HCT116 (cell line): ENCODE data around the gene MT1G. TPM values are rescaled to one million over a fixed set of nuclear protein-coding genes. Genes with fewer than 3 reads are reported as not detected.
"Not testable (repeated sequence)": the region's sequence is repeated elsewhere in the genome, so short reads cannot be mapped to it uniquely, and the experiment has no call there.

Experiments
- ATAC-seq: fragments of 200-7000 bp; cut with Tn5 transposase; 2 replicates; pipeline ENCODE4 v1.9.1; 2020; ENCODE audit warnings: mild to moderate bottlenecking, moderate library complexity
- Bru-seq: library from RNA; stranded (reverse); fragments of 400-500 nt; gene quantifications from one replicate; lab custom pipeline; 2021; lab: Mats Ljungman, UMichigan
- BruChase-seq, 2 experiments: library from RNA; stranded (reverse); fragments of 400-500 nt; gene quantifications; one replicate each; lab custom pipeline; 2021; lab: Mats Ljungman, UMichigan
- BruUV-seq: library from RNA; stranded (reverse); fragments of 400-500 nt; replicated peaks from 2 replicates; lab custom pipeline; 2021; lab: Mats Ljungman, UMichigan
- CTCF ChIA-PET: fragments of 300-600 bp; sonication (Branson Sonifier 250); formaldehyde crosslinking; loops from one replicate; lab custom pipeline; 2021; ENCODE audit warnings: antibody characterized with exemption; lab: Charles Lee
- POLR2A ChIA-PET: fragments of 300-600, 350-600 bp; sonication (Branson Sonifier 250); formaldehyde crosslinking; loops from one replicate; lab custom pipeline; 2021; ENCODE audit warnings: antibody characterized with exemption; lab: Charles Lee
- RAD21 ChIA-PET, 2 experiments: fragments of 300-600 bp; sonication (Branson Sonifier 250); formaldehyde crosslinking; loops; one replicate each; lab custom pipeline; 2023; ENCODE audit warnings: low total read pairs in 2 of 2; ENCODE audit not compliant: uncharacterized antibody in 2 of 2, unreplicated experiment in 2 of 2, low non-redundant PET in 1 of 2; lab: Charles Lee
- DNase-seq: peaks from one replicate; pipeline ENCODE4 v3.0.0-alpha.2; 2010; ENCODE audit warnings: low read depth, low spot score
- H2AFZ ChIP-seq: fragments of 200-600 bp; shearing (Covaris generic), sonication (generic); 2 replicates; pipeline ENCODE4 v1.6.1; 2017; ENCODE audit warnings: low read depth, mixed run types, mixed read lengths, antibody characterized with exemption, low read length; ENCODE audit not compliant: poor library complexity, severe bottlenecking
- H3K27ac ChIP-seq: 2 replicates; pipeline ENCODE4 v1.5.1; 2012; ENCODE audit warnings: low read depth, low read length
- H3K27me3 ChIP-seq: fragments of 200-600 bp; sonication (generic); 2 replicates; pipeline ENCODE4 v1.6.1; 2016; ENCODE audit warnings: mixed run types, low read length, mixed read lengths; ENCODE audit not compliant: insufficient read depth
- H3K36me3 ChIP-seq, 2 experiments: fragments of 200-500 bp in 1 of 2; fragments of 200-600 bp in 1 of 2; sonication (Bioruptor generic) in 1 of 2; sonication (generic) in 1 of 2; 2 replicates each; pipeline versions ENCODE4 v1.5.1 to v1.6.1; 2014 to 2016; ENCODE audit warnings: low read length in 2 of 2, inconsistent platforms in 1 of 2, mixed read lengths in 1 of 2, mixed run types in 1 of 2; ENCODE audit not compliant: insufficient read depth in 2 of 2, control insufficient read depth in 1 of 2
- H3K4me1 ChIP-seq, 2 experiments: fragments of 200-600 bp in 1 of 2; sonication (generic) in 1 of 2; 2 replicates each; pipeline versions ENCODE4 v1.5.1 to v1.6.1; 2012 to 2017; ENCODE audit warnings: low read length in 2 of 2, inconsistent platforms in 1 of 2, mild to moderate bottlenecking in 1 of 2, mixed read lengths in 1 of 2, mixed run types in 1 of 2, moderate library complexity in 1 of 2; ENCODE audit not compliant: insufficient read depth in 2 of 2, control insufficient read depth in 1 of 2
- H3K4me2 ChIP-seq: fragments of 200-600 bp; sonication (generic); 2 replicates; pipeline ENCODE4 v1.6.1; 2017; ENCODE audit warnings: mixed run types, low read length, mixed read lengths
- H3K4me3 ChIP-seq, 2 experiments: fragments of 200-600 bp in 1 of 2; sonication (generic) in 1 of 2; replicated peaks in 1 of 2; 2 replicates each; pipeline ENCODE4 v1.5.1; 2011 to 2016; ENCODE audit warnings: low read length in 2 of 2, control low read depth in 1 of 2, low read depth in 1 of 2, mild to moderate bottlenecking in 1 of 2, mixed read lengths in 1 of 2, mixed run types in 1 of 2
- H3K79me2 ChIP-seq: fragments of 200-600 bp; sonication (generic); 2 replicates; pipeline ENCODE4 v1.6.1; 2017; ENCODE audit warnings: mild to moderate bottlenecking, mixed run types, low read length, moderate library complexity, mixed read lengths; ENCODE audit not compliant: insufficient read depth
- H3K9ac ChIP-seq: fragments of 200-600 bp; sonication (generic); 2 replicates; pipeline ENCODE4 v1.6.1; 2016; ENCODE audit warnings: low read length, mixed read lengths
- H3K9me2 ChIP-seq: fragments of 200-600 bp; sonication (generic), shearing (Covaris generic); 2 replicates; pipeline ENCODE4 v1.6.1; 2017; ENCODE audit warnings: mixed run types, mild to moderate bottlenecking, moderate library complexity; ENCODE audit not compliant: insufficient read depth
- H3K9me3 ChIP-seq, 2 experiments: fragments of 200-500 bp in 1 of 2; fragments of 200-600 bp in 1 of 2; sonication (Bioruptor generic) in 1 of 2; sonication (generic) in 1 of 2; 2 replicates each; pipeline ENCODE4 v1.6.1; 2014 to 2017; ENCODE audit warnings: low read length in 2 of 2, mixed read lengths in 2 of 2, inconsistent platforms in 1 of 2, low read depth in 1 of 2, mild to moderate bottlenecking in 1 of 2, mixed run types in 1 of 2, moderate library complexity in 1 of 2; ENCODE audit not compliant: control insufficient read depth in 1 of 2, insufficient read depth in 1 of 2
- H4K20me1 ChIP-seq: fragments of 200-600 bp; sonication (generic), shearing (Covaris generic); 2 replicates; pipeline ENCODE4 v1.6.1; 2017; ENCODE audit warnings: mixed run types, mild to moderate bottlenecking, moderate library complexity; ENCODE audit not compliant: insufficient read depth
- CEBPB ChIP-seq: IDR thresholded peaks from 2 replicates; pipeline ENCODE4 v1.6.1; 2012; ENCODE audit warnings: low read depth
- CTCF ChIP-seq, 3 experiments: fragments of 200-600 bp in 1 of 3; sonication (generic) in 1 of 3; IDR thresholded peaks in 2 of 3; conservative IDR thresholded peaks in 1 of 3; 2 replicates each; pipeline ENCODE4 v1.5.1; 2012 to 2017; ENCODE audit warnings: low read depth in 2 of 3, low read length in 2 of 3, antibody characterized with exemption in 1 of 3, borderline replicate concordance in 1 of 3, control low read depth in 1 of 3, mild to moderate bottlenecking in 1 of 3, mixed read lengths in 1 of 3, mixed run types in 1 of 3, moderate library complexity in 1 of 3; ENCODE audit not compliant: insufficient read depth in 1 of 3
- EGR1 ChIP-seq: IDR thresholded peaks from 2 replicates; pipeline ENCODE4 v1.6.1; 2012; ENCODE audit warnings: low read depth
- EZH2phosphoT487 ChIP-seq: fragments of 200-600 bp; IDR thresholded peaks from 2 replicates; pipeline ENCODE4 v1.6.1; 2018; ENCODE audit warnings: antibody characterized with exemption, borderline replicate concordance
- POLR2A ChIP-seq: IDR thresholded peaks from 2 replicates; pipeline ENCODE4 v1.7.0; 2011; ENCODE audit warnings: borderline replicate concordance; ENCODE audit not compliant: insufficient read depth, insufficient read length; ENCODE audit errors: extremely low read depth
- SIN3A ChIP-seq: IDR thresholded peaks from 2 replicates; pipeline ENCODE4 v1.6.1; 2012; ENCODE audit warnings: low read depth
- SP1 ChIP-seq: IDR thresholded peaks from 2 replicates; pipeline ENCODE4 v1.6.1; 2012; ENCODE audit warnings: low read depth
- TCF7L2 ChIP-seq: IDR thresholded peaks from 2 replicates; pipeline ENCODE4 v1.7.0; 2011; ENCODE audit warnings: borderline replicate concordance, inconsistent platforms; ENCODE audit not compliant: insufficient read depth, insufficient read length; ENCODE audit errors: extremely low read depth
- ZNF274 ChIP-seq: fragments of 200-500 bp; sonication (Bioruptor generic); IDR thresholded peaks from 2 replicates; pipeline ENCODE4 v1.6.1; 2014; ENCODE audit warnings: mild to moderate bottlenecking, low read depth, low read length, inconsistent platforms
- intact Hi-C: fragments of 100-400 bp; cut with micrococcal nuclease; formaldehyde crosslinking; loops from 2 replicates; pipeline ENCODE4 v1.10.0; 2022
- long read RNA-seq: library from polyadenylated mRNA; unstranded; transcript quantifications from one replicate; pipeline ENCODE4 v2.0.0, GENCODE V29; 2021; ENCODE audit not compliant: unreplicated experiment
- polyA plus RNA-seq: library from polyadenylated mRNA; unstranded; fragments of >200 nt; gene quantifications from 2 replicates; pipeline ENCODE4 v1.2.1, GENCODE V29; 2012; ENCODE audit warnings: missing spikeins
- total RNA-seq: library from RNA; stranded (reverse); gene quantifications from one replicate; pipeline ENCODE4 v1.2.1, GENCODE V29; 2021; ENCODE audit not compliant: unreplicated experiment
- TF ChIP-seq, protein P1 (sequence below): IDR thresholded peaks from 2 replicates; pipeline ENCODE4 v1.6.1; 2012

MT1G gene
- total RNA-seq (1.2 TPM), Bru-seq, nascent RNA (not detected), BruChase-seq, experiment 1, labeled RNA remaining after a 6-hour chase (not detected), BruChase-seq, experiment 2, labeled RNA remaining after a 2-hour chase (not detected)
- polyA plus RNA-seq = not detected in 2 replicates
- long read RNA-seq = 0 reads

DNA sequence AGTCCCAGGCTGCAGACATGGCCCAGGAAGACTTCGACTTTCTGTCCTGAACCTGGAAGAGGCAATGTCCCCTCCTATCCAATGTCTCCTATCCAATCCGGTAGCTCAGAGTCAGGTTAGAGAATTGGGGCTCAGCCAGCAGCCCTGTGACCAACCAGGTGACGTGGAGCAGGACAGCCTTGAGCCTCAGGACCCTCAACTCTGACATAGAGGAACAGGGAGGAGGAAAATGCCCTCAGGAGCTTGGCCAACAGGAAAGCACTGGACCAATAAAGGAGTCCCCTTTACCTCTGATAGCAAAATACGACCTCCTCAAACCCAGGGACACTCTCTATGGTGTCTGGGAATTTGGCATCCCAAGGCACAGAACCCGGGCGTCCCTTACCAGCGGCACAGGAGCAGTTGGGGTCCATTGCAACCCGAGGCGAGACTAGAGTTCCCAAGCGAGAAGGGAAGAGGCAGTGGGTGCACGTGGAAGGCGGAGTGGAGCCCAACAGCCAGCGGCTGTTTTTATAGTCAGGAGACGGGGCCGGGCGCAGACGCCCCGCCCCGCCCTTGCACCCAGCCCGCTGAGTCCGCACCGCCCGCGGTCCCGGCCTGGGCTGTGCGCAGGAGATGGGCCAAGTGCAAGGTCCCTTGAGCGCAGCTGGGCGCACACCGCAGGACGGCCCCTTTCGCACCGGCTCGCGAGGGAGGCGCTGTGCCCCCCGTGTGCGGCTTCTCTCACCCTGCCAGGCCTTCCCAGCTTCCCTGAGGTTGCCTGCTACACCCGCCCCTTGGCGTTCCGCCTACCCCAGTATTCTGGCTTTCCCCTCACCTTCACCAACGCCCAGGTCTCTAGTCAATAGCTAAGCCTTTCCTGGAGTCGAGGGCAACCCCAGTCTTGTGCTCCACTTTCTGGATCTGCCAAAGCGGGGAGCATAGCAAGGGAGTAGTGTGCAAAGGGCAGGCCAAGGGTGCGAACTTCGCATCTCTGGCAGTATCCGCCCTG is at the start of gene MT1G:
Gene MT1G, minus strand, starts transcription at position 485 of the 991 bp plus-strand sequence. Its CDS starts 72 bp downstream, at position 413.
- Histone ChIP-seq H3K27me3 (no peaks in the 10 kb centered on the region), H2AFZ (no peak within 1 kb of the TSS), H3K9me2 (no peaks in the 10 kb centered on the region), H3K79me2 (no peaks in the 10 kb centered on the region), H3K4me1 (no peaks in the 10 kb centered on the region), H3K27ac (no peak within 1 kb of the TSS), H3K9me3 (no peaks in the 10 kb centered on the region), H3K36me3 (no peaks in the 10 kb centered on the region), H4K20me1 (no peaks in the 10 kb centered on the region), H3K4me3 (no peak within 1 kb of the TSS), H3K4me2 (no peak within 1 kb of the TSS), H3K9ac (no peak within 1 kb of the TSS)
- DNase-seq (no peak), ATAC-seq (no peak)
- ChIA-PET CTCF (no interaction called here), RAD21 (no interaction called here)
- intact Hi-C loops = no loop called here
- BruUV-seq = no TSS peak
- no peak for TF ChIP-seq EGR1
- TF ChIP-seq CEBPB = no peak
- TF ChIP-seq TCF7L2 = no peak
- TF ChIP-seq EZH2phosphoT487 = no peak
- no peak for TF ChIP-seq SIN3A
- no peak for TF ChIP-seq ZNF274
- no peak for TF ChIP-seq POLR2A
- TF ChIP-seq CTCF (IDR thresholded peaks at IDR 0.05 in 2 of 3, conservative IDR thresholded peaks at IDR 0.05 in 1 of 3; ENCODE audit: borderline replicate concordance in 1 of 3, insufficient read depth in 1 of 3, low read depth in 2 of 3, low read length in 2 of 3) = no peak
- TF ChIP-seq, protein P1, sequence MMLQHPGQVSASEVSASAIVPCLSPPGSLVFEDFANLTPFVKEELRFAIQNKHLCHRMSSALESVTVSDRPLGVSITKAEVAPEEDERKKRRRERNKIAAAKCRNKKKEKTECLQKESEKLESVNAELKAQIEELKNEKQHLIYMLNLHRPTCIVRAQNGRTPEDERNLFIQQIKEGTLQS = no peak
- TF ChIP-seq SP1 = no peak
- TF ChIP-seq, all 23 proteins: peak for 0
- POLR2A ChIA-PET = no interaction called here

DNA sequence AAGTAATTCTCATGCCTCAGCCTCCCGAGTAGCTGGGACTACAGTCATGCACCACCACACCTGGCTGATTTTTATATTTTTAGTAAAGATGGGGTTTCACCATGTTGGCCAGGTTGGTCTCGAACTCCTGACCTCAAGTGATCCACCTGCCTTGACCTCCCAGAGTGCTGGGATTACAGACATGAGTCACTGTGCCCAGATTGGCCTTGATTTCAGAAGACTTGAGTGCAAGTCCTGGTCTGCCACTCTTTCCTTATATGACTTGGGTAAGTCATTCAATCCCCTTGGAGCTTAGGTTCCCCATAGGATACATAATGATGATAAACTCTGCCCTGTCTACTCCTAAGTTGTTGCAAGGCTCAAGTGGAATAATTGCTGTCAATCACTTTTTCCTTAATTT is 49.7 kb upstream of the MT1G start:
- H3K4me2 ChIP-seq, H4K20me1 ChIP-seq, H3K4me3 ChIP-seq, H3K9me2 ChIP-seq, H3K36me3 ChIP-seq, H3K4me1 ChIP-seq, H3K9ac ChIP-seq, H3K79me2 ChIP-seq, ATAC-seq, BruUV-seq, H2AFZ ChIP-seq, intact Hi-C loops, H3K9me3 ChIP-seq, H3K27ac ChIP-seq, RAD21 ChIA-PET, DNase-seq, H3K27me3 ChIP-seq: not testable (repeated sequence)
- ChIA-PET POLR2A (interaction anchor here (1.2 kb wide), 1 partner anchor 214 kb away, joined by 5 read pairs; no protein-coding TSS in a partner anchor), CTCF (interaction anchor here (1.5 kb wide), 1 partner anchor 16 kb away, joined by 3 read pairs; no protein-coding TSS in a partner anchor)
